H54 (cell line): ENCODE results near the gene HKDC1.
"Not testable (repeated sequence)": the region's sequence is repeated elsewhere in the genome, so short reads cannot be mapped to it uniquely, and the experiment has no call there.

Experiments
- DNase-seq: peaks from one replicate; pipeline ENCODE4 v3.0.0; 2011; ENCODE audit warnings: low spot score, mixed read lengths; ENCODE audit not compliant: insufficient read length
- FAIRE-seq: peaks from 3 replicates; lab custom pipeline; 2011; peaks lifted over from hg19 to GRCh38; lab: Jason Lieb, UNC
- POLR2A ChIP-seq: IDR thresholded peaks from 2 replicates; pipeline ENCODE4 v1.6.1; 2011; ENCODE audit warnings: low read depth, mild to moderate bottlenecking, low read length

HKDC1 gene, protein sequence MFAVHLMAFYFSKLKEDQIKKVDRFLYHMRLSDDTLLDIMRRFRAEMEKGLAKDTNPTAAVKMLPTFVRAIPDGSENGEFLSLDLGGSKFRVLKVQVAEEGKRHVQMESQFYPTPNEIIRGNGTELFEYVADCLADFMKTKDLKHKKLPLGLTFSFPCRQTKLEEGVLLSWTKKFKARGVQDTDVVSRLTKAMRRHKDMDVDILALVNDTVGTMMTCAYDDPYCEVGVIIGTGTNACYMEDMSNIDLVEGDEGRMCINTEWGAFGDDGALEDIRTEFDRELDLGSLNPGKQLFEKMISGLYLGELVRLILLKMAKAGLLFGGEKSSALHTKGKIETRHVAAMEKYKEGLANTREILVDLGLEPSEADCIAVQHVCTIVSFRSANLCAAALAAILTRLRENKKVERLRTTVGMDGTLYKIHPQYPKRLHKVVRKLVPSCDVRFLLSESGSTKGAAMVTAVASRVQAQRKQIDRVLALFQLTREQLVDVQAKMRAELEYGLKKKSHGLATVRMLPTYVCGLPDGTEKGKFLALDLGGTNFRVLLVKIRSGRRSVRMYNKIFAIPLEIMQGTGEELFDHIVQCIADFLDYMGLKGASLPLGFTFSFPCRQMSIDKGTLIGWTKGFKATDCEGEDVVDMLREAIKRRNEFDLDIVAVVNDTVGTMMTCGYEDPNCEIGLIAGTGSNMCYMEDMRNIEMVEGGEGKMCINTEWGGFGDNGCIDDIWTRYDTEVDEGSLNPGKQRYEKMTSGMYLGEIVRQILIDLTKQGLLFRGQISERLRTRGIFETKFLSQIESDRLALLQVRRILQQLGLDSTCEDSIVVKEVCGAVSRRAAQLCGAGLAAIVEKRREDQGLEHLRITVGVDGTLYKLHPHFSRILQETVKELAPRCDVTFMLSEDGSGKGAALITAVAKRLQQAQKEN

DNA sequence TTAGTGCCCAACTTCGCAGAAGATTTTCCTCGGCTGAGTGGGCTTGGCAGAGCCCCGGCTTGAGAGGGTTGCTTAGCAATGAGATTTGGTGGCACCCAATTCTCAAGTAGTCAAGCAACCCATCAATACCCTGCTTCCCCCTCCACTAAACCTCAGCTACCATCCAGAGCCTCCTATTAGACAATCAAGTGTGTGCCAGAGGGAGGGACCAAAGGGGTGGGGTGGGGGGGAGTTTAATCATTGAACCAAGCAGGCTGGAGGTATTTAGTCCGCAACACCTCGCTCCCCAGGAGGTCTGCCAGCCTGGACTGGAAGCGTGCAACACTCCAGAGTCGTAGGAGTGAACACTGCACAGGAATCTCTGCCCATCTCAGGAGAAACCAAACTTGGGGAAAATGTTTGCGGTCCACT, at the start of gene HKDC1:
Gene HKDC1 (plus strand): TSS at position 292 of the 411 bp plus-strand sequence. CDS start 104 bp downstream, at position 396.
- no peak for FAIRE-seq
- TF ChIP-seq POLR2A: no peak
- no peak for DNase-seq

DNA sequence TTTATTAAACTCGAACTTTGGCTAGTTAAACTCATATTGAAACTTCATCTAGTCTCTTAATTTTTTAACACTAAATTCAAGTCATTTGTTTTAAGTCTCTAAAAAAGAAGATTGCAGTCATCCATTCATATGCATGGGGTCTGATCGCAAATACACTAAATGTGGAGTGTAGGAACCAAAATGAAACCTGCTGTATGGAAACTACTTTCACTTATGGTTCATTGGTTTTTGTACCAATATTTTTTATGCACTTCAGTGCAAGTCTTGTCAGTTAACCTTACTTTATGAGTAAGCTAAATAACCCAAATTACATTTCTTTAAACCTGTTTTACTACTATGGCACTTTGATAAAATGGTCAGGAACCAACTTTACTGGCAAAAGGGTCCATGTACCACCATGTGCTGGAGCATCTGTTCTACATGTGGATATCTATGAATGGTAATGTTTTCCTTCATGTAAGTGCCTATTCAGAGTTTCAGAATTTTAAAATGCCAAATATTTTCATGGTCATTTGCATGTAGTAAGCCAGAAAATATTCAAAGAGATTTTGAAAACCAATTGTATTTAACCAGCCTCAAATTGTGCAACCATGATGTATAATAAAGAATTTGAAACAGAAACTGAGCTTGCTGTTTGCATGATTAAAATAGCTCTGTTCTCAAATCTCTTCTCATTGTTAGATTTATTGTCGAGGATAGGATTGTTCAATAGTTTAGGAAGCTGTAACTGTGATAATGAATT, 47.7 kb upstream of the HKDC1 start:
- no peak for TF ChIP-seq POLR2A
- no peak for DNase-seq
- peak; percentile 64 for FAIRE-seq

DNA sequence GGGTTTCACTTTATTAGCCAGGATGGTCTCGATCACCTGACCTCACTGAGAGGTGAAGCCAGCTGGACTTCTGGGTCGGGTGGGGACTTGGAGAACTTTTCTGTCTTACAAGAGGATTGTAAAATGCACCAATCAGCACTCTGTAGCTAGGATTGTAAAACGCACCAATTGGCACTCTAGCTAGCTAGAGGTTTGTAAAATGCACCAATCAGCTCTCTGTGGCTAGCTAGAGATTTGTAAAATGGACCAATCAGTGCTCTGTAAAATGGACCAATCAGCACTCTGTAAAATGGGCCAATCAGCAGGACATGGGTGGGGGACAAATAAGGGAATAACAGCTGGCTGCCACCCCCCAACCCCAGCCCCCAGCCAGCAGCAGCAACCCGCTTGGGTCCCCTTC, 44.8 kb upstream of the HKDC1 start:
- DNase-seq, FAIRE-seq: not testable (repeated sequence)

DNA sequence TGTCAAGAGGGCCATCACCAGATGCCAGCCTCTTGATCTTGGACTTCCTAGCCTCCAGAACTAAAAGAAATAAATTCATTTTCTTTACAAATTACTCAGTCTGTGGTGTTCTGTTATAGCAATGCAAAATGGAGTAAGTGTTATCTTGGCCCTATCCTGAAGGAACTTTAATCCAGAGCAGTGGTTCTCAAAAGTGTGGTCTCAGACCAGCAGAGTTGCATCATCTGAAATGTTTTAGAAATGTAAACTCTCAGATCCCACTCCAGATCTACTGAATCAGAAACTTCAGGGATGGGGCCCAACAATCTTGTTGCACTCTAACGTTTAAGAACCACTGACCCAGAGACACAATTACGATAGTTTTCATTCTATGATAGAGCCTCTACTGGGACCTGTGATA, 43.3 kb upstream of the HKDC1 start:
- no peak for FAIRE-seq
- DNase-seq: no peak
- no peak for TF ChIP-seq POLR2A

DNA sequence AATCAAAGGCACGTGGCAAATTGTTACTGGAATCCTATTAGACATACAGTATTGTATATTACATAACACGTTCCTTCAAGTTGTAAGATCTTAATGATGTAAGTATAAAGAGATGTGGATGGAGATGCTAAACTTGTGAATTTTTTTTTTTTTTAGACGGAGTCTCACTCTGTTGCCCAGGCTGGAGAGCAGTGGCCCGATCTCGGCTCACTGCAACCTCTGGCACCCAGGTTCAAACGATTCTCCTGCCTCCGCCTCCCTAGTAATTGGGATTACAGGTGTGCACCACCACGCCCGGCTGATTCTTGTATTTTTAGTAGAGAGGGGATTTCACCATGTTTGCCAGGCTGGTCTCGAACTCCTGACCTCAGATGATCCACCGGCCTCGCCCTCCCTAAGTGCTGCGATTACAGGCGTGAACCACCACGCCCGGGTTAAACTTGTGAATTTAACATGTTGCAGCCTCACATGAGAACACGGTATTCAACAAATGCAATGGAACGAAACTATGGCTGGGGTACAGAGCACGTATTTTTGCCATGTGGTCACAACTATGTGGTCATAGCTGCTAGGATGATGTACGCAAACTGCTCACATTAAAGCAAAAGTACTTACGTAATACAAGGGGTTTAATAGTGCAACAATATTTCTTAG, 40.9 kb upstream of the HKDC1 start:
- DNase-seq: no peak
- no peak for FAIRE-seq
- no peak for TF ChIP-seq POLR2A

DNA sequence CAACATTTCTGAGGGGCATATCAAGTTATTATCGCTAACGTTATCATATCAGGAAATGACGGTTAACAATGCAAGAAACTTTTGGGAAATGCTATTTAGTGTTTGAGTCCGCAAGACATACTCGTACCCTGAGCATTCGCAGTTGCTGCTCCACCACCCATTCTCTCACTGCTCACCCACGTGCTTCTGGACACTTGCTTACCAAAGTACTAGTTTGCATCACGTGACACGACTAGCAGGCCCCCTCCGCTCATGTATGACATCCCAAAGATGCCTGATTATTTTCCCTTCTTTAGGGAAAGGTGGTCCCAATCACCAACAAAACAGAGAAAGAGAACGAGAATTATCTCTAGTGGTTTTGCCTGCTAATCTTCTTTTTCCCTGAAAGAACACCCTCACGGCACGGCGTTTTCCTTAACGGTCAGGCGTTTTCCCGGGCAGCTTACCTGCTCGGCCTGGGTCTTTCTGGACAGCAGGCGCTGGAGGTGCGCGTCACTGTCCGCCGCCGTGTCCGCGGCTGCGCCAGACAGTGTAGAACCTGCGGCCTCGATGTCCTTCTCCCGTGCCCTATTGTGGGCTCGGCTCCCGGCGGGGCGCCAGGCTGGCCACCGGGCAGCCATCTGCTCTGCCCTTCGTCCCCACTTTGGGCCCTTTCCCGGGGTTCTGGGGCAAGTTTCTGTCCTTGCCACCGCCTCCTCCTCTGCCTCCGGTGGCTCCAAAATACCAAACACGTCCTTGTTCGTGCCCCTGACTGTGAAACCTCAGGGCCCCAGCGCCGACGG, 40.2 kb upstream of the HKDC1 start, which contains the start of gene SUPV3L1:
Gene SUPV3L1 (plus strand): TSS at position 492 of the 782 bp plus-strand sequence. CDS start 58 bp downstream, at position 550.
- TF ChIP-seq POLR2A: peak; percentile 52; the same call in 1 of the 2 replicates
- FAIRE-seq: peak; percentile 97
- DNase-seq: peak; percentile 84

DNA sequence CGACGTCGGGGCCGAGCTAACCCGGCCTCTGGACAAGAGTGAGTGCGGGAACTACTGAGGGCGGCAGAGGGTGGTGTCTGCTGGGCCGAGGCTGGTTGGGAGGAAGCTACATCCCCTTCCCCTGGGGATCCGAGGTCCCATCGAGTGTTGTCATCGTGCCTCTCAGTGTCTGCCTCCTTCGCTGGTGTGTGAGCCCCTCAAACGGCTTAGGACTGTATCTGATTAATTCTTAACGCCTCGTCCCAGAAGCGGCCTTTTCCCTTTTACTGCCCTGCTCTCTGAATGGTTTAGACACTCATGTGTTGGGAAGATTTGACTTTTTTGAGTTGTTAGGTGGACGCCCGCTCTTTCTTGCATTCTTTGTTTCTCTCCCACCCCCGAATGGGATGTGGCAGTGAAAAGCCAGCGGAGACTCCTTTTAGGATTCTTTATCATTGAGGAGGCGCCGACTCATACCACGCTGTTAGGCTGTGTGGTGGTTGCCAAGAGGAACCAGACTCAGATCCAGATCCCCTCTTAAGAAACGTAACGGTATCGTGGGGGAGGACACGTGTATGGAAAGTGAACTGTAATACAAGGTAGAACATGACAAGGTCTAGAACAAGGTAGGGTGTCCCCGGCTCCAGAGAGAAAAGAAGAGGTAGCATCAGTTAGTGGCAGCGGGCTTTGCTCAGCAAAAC, 39.5 kb upstream of the HKDC1 start:
- no peak for TF ChIP-seq POLR2A
- peak; percentile 32 for DNase-seq
- no peak for FAIRE-seq

DNA sequence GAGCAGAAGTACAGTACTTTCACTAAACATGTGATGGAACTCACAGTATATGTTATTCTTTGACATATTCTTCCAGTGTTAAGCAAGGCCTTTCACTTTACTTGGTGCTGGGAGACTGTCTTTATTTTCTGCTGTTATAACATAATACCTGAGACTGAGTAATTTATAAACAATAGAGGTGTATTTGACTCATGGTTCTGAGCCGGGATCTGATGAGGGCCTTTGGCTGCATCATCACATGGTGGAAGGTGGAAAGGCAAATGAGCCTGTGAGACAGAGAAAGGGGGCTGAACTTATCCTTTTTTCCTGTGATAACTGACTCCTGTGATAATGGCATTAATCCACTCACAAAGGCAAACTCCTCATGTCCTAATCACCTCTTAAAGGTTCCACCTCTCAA, 38.7 kb upstream of the HKDC1 start:
- no peak for DNase-seq
- no peak for FAIRE-seq
- no peak for TF ChIP-seq POLR2A

DNA sequence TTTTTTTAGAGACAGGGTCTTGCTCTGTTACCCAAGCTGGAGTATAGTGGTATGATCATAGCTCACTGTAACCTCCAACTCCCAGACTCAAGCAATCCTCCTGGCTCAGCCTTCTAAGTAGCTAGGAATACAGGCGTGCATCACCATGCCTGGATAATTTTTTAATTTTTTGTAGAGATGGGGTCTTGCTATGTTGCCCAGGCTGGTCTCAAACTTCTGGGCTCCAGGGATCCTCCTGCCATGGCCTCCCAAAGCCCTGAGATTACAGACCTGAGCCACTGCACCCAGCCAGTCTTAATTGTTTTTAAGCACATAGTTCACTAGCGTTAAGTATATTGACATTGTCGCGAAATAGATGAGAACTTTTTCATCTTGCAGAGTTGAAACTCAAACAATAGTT, 38.1 kb upstream of the HKDC1 start:
- TF ChIP-seq POLR2A: no peak
- FAIRE-seq: no peak
- no peak for DNase-seq

DNA sequence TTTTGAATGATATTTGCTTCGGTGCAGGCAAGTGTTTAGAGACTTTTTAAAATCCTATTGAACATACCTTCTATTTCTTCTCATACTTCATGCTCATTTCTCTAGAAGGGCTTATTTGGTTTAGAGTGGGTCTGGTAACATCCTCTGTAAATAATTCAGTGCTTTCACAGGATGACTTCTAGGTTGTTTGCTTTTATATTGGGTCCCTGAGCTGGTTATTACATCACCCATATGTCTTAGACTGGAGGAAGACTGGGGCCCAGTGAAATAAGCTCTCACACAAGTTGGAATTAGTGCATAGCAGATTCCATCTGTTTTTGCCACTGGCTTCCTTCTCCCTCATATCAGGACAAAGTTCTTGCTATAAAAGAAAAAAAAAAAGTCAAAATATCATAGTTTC, 33.6 kb upstream of the HKDC1 start:
- DNase-seq: no peak
- no peak for FAIRE-seq
- TF ChIP-seq POLR2A: no peak

DNA sequence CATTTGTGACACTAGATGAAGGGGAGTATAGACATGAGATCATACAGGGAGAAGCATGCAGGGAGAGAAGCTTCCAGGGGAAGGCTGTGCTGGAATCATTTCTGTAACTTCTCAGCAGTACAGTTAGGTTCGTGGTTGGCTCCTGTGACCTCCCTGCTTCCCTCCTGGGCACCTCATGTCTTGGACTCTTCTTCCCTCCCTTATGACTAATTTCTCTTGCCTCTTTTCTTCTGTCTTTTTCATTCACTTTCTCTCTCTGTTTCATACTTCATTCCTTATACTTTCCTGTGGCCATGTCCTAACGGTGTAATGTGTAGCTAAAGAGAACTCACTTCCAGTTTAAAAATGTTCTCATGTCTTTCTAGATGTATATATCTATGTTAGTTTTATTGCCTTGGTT, 19.1 kb upstream of the HKDC1 start:
- DNase-seq (no peak), FAIRE-seq (peak; percentile 75)
- TF ChIP-seq POLR2A: no peak

DNA sequence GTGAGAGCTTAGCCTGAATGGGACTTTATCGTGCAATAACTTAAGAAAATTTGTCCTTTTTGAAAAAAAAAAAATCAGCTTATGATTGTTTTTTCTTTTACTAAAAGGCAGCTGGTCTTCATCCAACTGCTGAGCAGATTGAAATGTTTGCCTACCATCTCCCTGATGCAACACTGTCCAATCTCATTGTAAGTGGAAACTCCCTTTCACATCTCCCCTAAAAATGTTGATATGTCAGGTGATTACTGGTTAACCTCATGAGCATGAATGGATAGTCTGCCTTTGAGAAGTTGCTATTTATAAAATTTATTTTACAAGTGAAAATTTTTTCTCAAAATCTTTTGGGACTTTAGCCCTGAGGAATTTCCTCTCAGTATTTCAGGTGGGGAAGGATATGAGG, 17.8 kb upstream of the HKDC1 start:
- FAIRE-seq: no peak
- DNase-seq: no peak
- TF ChIP-seq POLR2A: no peak
